ENCODE measurements around the gene MFNG. TPM values are rescaled to one million over a fixed set of nuclear protein-coding genes. Genes with fewer than 3 reads are reported as not detected.

MFNG gene
- total RNA-seq, 1 donor from 2014 or later = 53.5 TPM

DNA sequence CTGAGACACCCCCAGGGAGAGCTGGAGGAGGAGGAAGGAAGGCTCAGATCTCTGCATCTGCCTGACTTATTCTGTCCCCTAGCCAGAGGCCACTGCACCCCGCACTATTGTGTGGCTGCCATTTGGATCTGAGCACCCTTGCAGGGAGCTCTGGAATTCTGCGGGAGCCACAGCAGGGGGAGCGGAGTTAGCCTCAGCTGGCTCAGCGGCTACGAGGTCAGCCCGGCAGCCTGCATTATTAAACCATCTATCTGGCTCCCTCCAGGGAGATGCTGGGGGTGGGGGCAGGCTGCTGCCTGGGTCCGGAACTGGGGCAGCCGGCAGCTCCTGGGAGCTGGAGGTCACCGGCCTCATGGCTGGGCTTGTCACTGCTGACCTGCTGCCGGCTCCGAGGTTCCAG lies 52.4 kb downstream of the MFNG start:
- Histone ChIP-seq H3K27me3 (peaks cover 24% of the 10 kb centered on the region), H3K4me1 (no peaks in the 10 kb centered on the region), H3K4me3 (no peak overlapping the region), H3K9me3 (no peaks in the 10 kb centered on the region), H3K27ac (no peak overlapping the region), H3K36me3 (no peaks in the 10 kb centered on the region)
- TF ChIP-seq, protein P1, sequence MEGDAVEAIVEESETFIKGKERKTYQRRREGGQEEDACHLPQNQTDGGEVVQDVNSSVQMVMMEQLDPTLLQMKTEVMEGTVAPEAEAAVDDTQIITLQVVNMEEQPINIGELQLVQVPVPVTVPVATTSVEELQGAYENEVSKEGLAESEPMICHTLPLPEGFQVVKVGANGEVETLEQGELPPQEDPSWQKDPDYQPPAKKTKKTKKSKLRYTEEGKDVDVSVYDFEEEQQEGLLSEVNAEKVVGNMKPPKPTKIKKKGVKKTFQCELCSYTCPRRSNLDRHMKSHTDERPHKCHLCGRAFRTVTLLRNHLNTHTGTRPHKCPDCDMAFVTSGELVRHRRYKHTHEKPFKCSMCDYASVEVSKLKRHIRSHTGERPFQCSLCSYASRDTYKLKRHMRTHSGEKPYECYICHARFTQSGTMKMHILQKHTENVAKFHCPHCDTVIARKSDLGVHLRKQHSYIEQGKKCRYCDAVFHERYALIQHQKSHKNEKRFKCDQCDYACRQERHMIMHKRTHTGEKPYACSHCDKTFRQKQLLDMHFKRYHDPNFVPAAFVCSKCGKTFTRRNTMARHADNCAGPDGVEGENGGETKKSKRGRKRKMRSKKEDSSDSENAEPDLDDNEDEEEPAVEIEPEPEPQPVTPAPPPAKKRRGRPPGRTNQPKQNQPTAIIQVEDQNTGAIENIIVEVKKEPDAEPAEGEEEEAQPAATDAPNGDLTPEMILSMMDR (IDR thresholded peaks at IDR 0.05) = no peak
- ATAC-seq (no peak), DNase-seq (no peak)
- intact Hi-C loops (cut with DNase I) = loop anchor here (10.0 kb wide), 1 partner anchor 119 kb away; no protein-coding TSS in a partner anchor

DNA sequence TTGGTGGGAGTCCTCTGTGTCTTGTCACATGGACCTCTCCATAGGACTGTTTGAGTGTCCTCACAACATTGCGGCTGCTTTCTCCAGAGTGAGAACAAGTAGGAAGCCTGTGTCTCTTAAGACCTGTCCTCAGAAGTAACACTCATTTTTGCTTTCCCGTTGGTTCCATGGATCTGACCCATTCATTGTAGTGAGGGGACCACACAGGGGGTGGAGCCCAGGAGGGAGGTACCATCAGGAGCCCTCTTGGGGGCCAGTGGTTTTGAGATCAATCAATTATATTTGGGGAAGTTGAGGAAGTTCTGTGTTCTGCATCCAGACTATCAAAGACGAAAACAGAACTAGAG lies 53.5 kb downstream of the MFNG start:
- DNase-seq (no peak), ATAC-seq (no peak)
- Histone ChIP-seq H3K4me3 (no peak overlapping the region), H3K27ac (no peak overlapping the region), H3K27me3 (peaks cover 35% of the 10 kb centered on the region), H3K36me3 (no peaks in the 10 kb centered on the region), H3K4me1 (no peaks in the 10 kb centered on the region), H3K9me3 (no peaks in the 10 kb centered on the region)
- intact Hi-C loops (cut with DNase I) = loop anchor here (10.0 kb wide), 1 partner anchor 118 kb away; no protein-coding TSS in a partner anchor
- TF ChIP-seq, protein P1 (IDR thresholded peaks at IDR 0.05) = no peak

DNA sequence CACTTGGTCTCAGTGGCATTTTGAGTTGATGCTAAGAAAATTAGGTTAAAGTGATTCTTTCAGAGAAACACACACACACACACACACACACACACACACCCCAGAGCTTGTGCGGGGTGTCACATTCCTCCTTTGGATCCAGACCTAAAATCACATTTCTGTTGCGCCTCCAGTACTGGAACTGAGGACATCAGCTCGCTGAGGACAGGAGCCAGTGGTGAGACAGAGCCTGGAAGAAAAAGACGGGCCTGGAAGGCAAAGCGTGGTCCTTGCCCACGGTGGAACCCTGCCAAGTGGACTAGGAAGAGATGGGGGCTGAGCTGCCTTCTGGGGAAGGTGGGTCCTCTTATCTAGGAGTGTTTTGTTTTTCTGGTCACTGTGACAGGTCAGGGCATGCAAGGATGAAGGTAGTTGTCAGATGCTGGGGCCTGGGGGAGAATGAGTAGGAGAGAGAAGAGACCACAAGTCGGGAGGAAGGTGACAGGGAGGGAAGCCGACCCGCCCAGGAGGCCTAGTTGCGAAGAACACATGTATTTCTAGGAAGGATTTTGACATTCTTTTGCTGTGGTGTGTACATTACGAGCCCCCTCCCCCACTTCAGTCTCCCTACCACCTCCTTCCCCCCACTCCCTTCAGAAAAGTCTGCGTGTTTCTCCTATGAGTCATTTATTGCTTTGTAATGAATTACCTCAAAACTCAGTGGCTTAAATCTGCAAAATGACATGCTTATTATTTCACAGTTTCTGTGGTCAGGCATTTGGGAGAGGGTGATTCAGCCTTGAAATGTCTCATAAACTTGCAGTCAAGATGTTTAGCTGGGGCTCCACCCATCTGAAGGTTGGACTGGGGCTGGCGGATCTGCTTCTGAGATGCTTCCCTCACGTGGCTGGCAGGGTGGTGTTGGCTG lies 54.1 kb downstream of the MFNG start:
- H3K27ac ChIP-seq = no peak overlapping the region
- no peak for DNase-seq
- H3K9me3 ChIP-seq = no peaks in the 10 kb centered on the region
- no peak for ATAC-seq
- no peaks in the 10 kb centered on the region for H3K4me1 ChIP-seq
- peaks cover 36% of the 10 kb centered on the region for H3K27me3 ChIP-seq
- H3K36me3 ChIP-seq = no peaks in the 10 kb centered on the region
- no peak overlapping the region for H3K4me3 ChIP-seq
- TF ChIP-seq, protein P1 (IDR thresholded peaks at IDR 0.05) = no peak
- intact Hi-C loops (cut with DNase I) = loop anchor here (10.0 kb wide), 1 partner anchor 117 kb away; no protein-coding TSS in a partner anchor

DNA sequence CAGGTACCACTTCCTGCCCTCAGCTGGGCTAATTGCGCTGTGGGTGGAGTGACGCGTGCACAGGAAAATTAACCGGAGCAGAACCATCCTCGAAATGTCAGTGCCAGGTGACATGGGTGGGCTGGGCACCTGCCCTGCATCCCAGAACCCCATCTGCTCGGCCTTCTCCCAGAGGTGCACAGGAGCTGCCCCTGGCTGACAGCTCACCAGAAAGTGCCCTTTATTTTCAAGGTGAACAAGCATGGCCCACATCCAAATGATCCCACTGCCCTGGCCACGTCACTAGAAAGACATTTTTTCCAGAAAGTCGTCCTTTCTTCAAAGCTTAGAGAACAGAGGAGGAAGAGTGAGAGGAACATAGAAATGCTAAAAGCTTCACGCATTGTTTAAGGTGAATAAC lies 54.8 kb downstream of the MFNG start:
- Histone ChIP-seq H3K36me3 (no peaks in the 10 kb centered on the region), H3K4me1 (no peaks in the 10 kb centered on the region), H3K9me3 (no peaks in the 10 kb centered on the region), H3K27me3 (peaks cover 42% of the 10 kb centered on the region), H3K4me3 (no peak overlapping the region), H3K27ac (no peak overlapping the region)
- intact Hi-C loops (cut with DNase I) = loop anchor here (10.0 kb wide), 1 partner anchor 117 kb away; no protein-coding TSS in a partner anchor
- TF ChIP-seq, protein P1 (IDR thresholded peaks at IDR 0.05) = no peak
- DNase-seq (no peak), ATAC-seq (no peak)

DNA sequence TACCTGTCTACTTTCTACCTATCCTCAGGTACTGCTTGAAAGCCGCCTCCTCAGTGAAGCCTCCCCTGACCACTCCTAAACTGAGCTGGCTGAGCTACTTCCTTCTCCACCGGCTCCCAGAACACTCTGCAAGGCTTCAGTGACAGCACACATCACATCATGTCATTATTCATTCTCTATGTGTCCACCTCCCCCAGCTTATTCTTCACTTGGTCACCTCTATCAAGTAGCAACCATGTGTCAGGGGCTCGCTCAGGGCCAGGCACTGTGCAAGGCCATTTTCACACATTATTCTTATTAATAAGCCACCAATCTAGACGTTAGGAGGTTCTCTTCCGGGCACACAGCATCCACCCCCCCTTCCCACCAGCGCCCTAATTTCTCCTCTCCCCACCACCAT lies 55.2 kb downstream of the MFNG start:
- ATAC-seq = no peak
- no peak for DNase-seq
- no peaks in the 10 kb centered on the region for H3K36me3 ChIP-seq
- no peak overlapping the region for H3K27ac ChIP-seq
- no peaks in the 10 kb centered on the region for H3K9me3 ChIP-seq
- intact Hi-C loops (cut with DNase I) = loop anchor here (10.0 kb wide), 1 partner anchor 116 kb away; no protein-coding TSS in a partner anchor
- H3K27me3 ChIP-seq = peaks cover 42% of the 10 kb centered on the region
- no peak overlapping the region for H3K4me3 ChIP-seq
- TF ChIP-seq, protein P1 (IDR thresholded peaks at IDR 0.05) = no peak
- no peaks in the 10 kb centered on the region for H3K4me1 ChIP-seq

All from upper lobe of right lung (tissue), 1 donor.